ENCODE data around the gene BICDL2. TPM values are rescaled to one million over a fixed set of nuclear protein-coding genes. Genes with fewer than 3 reads are reported as not detected.

Gene BICDL2
- polyA plus RNA-seq, 1 of the 3 experiments (the other 2 are of a cell fraction), result not detected

DNA sequence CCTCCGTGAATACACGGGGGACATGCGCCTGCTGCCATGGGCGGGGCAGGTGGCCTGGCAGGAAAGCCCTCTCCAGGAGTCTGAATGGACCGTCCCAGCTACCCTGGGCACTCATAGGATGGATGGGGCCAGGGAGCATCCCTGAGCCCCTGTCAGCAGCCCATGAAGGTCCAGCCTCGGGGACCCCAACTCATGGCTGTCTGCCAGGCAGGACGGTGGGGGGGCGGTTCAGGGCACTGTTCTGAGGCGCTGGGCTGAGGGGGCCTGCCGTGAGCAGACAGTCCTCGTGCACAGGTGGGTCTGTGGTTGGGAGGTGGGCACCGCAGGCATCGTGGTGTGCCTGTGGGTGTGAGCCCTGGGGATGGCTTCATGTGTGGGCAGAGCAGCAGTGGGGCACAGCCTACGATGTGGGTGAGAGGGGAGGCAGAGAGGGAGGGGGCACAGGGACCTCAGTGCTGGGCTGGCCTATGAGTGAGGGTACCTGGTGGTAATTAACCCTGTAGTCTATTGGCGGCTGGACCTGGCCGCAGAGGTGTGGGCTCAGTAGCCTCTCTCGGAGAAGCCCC is 50.0 kb downstream of the BICDL2 start:
- 72% methylated on average over 6 of the region's 17 CpGs for WGBS (ENCODE audit: low lambda C conversion rate)
- TF ChIP-seq NFIC (IDR thresholded peaks at IDR 0.05; ENCODE audit: borderline replicate concordance) (no peak), TCF12 (IDR thresholded peaks at IDR 0.05) (no peak), FOXJ3 (CRISPR knock-in tag; IDR thresholded peaks at IDR 0.05) (no peak), RFX5 (IDR thresholded peaks at IDR 0.05; ENCODE audit: low read length) (no peak), FOSL2 (IDR thresholded peaks at IDR 0.05; ENCODE audit: borderline replicate concordance, low read depth) (no peak), NRF1 (IDR thresholded peaks at IDR 0.05; ENCODE audit: low read depth, low read length) (no peak), RXRA (IDR thresholded peaks at IDR 0.05; ENCODE audit: borderline replicate concordance, low read depth) (no peak)
- Histone ChIP-seq H2AFZ (ENCODE audit: low read depth) (no peak overlapping the region), H3K79me2 (ENCODE audit: insufficient read depth) (no peaks in the 10 kb centered on the region), H3F3A (replicated peaks; ENCODE audit: insufficient read depth) (peaks cover 10% of the 10 kb centered on the region), H3K4me2 (no peak overlapping the region), H3K4me1 (ENCODE audit: control insufficient read depth in 1 of 2, insufficient read depth in 2 of 2, low read depth in 1 of 2, low read length in 1 of 2) (peaks cover 0 to 14% of the 10 kb centered on the region in 2 experiments; a peak in 1 of 4 replicates), H3K27me3 (ENCODE audit: insufficient read depth) (no peaks in the 10 kb centered on the region), H3K9ac (no peak overlapping the region), H3K27ac (ENCODE audit: low read depth in 2 of 2, low read length in 1 of 2) (no peak overlapping the region), H3K9me2 (no peaks in the 10 kb centered on the region), H3K36me3 (replicated peaks in 1 of 2; ENCODE audit: control insufficient read depth in 1 of 2, insufficient read depth in 2 of 2, low read length in 1 of 2) (no peaks in the 10 kb centered on the region), H4K20me1 (ENCODE audit: insufficient read depth) (no peaks in the 10 kb centered on the region), H3K9me3 (no peaks in the 10 kb centered on the region), H3K4me3 (ENCODE audit: low read depth in 2 of 2, low read length in 1 of 2) (no peak overlapping the region)
- CTCF ChIA-PET, result interaction anchor here (0.7 to 1.5 kb wide), 4 partner anchors 8 to 67 kb away, joined by 3 to 4 read pairs (median 3); no protein-coding TSS in a partner anchor
- POLR2A ChIA-PET, result no interaction called here
- no peak for DNase-seq

DNA sequence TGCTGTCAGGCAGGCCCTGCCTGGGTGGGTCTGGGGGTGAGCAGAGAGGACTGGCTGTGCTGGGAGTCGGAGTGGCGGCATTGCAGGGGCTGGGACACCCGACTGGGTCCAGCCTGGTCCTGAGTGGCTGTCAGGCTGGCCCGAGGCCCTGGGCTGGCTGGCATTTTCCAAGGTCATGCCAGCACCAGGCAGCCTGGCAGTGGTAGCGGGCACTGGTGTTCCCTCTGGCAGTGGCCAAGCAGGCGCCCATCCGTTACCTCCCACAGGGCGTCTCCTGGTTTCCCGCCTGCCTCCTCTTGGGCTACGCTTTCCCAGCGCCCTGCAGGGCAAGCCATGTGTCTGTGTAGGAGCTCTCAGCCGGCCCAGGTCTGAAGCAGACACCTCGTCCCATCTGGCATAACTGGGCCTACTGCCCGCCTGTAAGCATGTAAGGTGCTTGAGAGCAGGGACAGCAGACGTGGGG is 50.8 kb downstream of the BICDL2 start:
- Histone ChIP-seq H3K9ac (no peak overlapping the region), H3K27me3 (ENCODE audit: insufficient read depth) (no peaks in the 10 kb centered on the region), H2AFZ (ENCODE audit: low read depth) (no peak overlapping the region), H3K4me2 (no peak overlapping the region), H3K4me1 (ENCODE audit: control insufficient read depth in 1 of 2, insufficient read depth in 2 of 2, low read depth in 1 of 2, low read length in 1 of 2) (peaks cover 2 to 14% of the 10 kb centered on the region in 2 experiments; a peak in 2 of 4 replicates), H3K4me3 (ENCODE audit: low read depth in 2 of 2, low read length in 1 of 2) (no peak overlapping the region), H3K27ac (ENCODE audit: low read depth in 2 of 2, low read length in 1 of 2) (no peak overlapping the region), H3K9me3 (no peaks in the 10 kb centered on the region), H3F3A (replicated peaks; ENCODE audit: insufficient read depth) (peaks cover 10% of the 10 kb centered on the region), H3K79me2 (ENCODE audit: insufficient read depth) (no peaks in the 10 kb centered on the region), H3K9me2 (no peaks in the 10 kb centered on the region), H3K36me3 (replicated peaks in 1 of 2; ENCODE audit: control insufficient read depth in 1 of 2, insufficient read depth in 2 of 2, low read length in 1 of 2) (no peaks in the 10 kb centered on the region), H4K20me1 (ENCODE audit: insufficient read depth) (no peaks in the 10 kb centered on the region)
- ChIA-PET CTCF (interaction anchor here (0.7 to 2.1 kb wide), 9 partner anchors 9 to 67 kb away, joined by 3 to 9 read pairs (median 3); no protein-coding TSS in a partner anchor), POLR2A (no interaction called here)
- no peak for DNase-seq
- 89% methylated on average over 8 of the region's 15 CpGs for WGBS (ENCODE audit: low lambda C conversion rate)
- TF ChIP-seq, protein P1, sequence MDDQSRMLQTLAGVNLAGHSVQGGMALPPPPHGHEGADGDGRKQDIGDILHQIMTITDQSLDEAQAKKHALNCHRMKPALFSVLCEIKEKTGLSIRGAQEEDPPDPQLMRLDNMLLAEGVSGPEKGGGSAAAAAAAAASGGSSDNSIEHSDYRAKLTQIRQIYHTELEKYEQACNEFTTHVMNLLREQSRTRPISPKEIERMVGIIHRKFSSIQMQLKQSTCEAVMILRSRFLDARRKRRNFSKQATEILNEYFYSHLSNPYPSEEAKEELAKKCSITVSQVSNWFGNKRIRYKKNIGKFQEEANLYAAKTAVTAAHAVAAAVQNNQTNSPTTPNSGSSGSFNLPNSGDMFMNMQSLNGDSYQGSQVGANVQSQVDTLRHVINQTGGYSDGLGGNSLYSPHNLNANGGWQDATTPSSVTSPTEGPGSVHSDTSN (IDR thresholded peaks at IDR 0.05), result no peak
- TF ChIP-seq GATA2 (CRISPR knock-in tag; IDR thresholded peaks at IDR 0.05) (no peak), TAF1 (IDR thresholded peaks at IDR 0.05; ENCODE audit: borderline replicate concordance, low read depth, low read length) (no peak)

DNA sequence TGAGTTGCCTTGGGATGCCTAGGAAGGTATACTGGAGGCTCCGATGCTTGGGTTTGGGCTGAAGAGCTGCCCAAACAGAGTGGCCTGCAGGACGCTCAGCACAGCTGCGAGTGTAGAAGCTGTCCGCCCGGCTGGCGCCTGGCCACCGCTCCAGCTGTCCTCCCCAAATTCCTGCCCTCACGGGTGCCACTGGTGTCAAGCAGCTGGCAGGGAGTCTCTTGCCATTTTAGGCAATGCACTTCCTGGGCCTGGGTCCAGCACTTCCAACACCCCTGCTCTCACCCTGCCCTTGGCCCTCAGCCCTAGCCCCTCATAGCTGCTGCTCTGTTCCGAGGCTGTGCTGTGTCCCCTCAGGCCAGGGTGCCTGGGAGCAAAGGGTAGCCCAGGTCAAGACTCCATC is 51.3 kb downstream of the BICDL2 start:
- no peaks in the 10 kb centered on the region for H3K9me3 ChIP-seq
- ChIA-PET POLR2A (no interaction called here), CTCF (interaction anchor here (0.8 to 2.1 kb wide), 6 partner anchors 14 to 46 kb away, joined by 3 to 9 read pairs (median 4); no protein-coding TSS in a partner anchor)
- no peak overlapping the region for H3K27ac ChIP-seq (ENCODE audit: low read depth in 2 of 2, low read length in 1 of 2)
- H3K4me3 ChIP-seq (ENCODE audit: low read depth in 2 of 2, low read length in 1 of 2), result no peak overlapping the region
- no peak for TF ChIP-seq FOXJ3 (CRISPR knock-in tag; IDR thresholded peaks at IDR 0.05)
- no peak for TF ChIP-seq NRF1 (IDR thresholded peaks at IDR 0.05; ENCODE audit: low read depth, low read length)
- TF ChIP-seq, protein P2, sequence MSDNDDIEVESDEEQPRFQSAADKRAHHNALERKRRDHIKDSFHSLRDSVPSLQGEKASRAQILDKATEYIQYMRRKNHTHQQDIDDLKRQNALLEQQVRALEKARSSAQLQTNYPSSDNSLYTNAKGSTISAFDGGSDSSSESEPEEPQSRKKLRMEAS (IDR thresholded peaks at IDR 0.05; ENCODE audit: low read depth), result no peak
- TF ChIP-seq GATA2 (CRISPR knock-in tag; IDR thresholded peaks at IDR 0.05), result no peak
- no peak for TF ChIP-seq SIN3A (IDR thresholded peaks at IDR 0.05; ENCODE audit: borderline replicate concordance, low read depth, low read length)
- no peak for TF ChIP-seq RAD21 (IDR thresholded peaks at IDR 0.05; ENCODE audit: low read length)
- DNase-seq, result no peak
- H3K79me2 ChIP-seq (ENCODE audit: insufficient read depth), result peaks cover 3% of the 10 kb centered on the region; the same call in 1 of the 2 replicates
- no peaks in the 10 kb centered on the region for H3K27me3 ChIP-seq (ENCODE audit: insufficient read depth)
- no peak overlapping the region for H3K4me2 ChIP-seq
- no peak overlapping the region for H3K9ac ChIP-seq
- no peaks in the 10 kb centered on the region for H3K36me3 ChIP-seq (replicated peaks in 1 of 2; ENCODE audit: control insufficient read depth in 1 of 2, insufficient read depth in 2 of 2, low read length in 1 of 2)
- H3F3A ChIP-seq (replicated peaks; ENCODE audit: insufficient read depth), result peaks cover 10% of the 10 kb centered on the region
- WGBS (ENCODE audit: low lambda C conversion rate), result 50% methylated on average over 2 of the region's 9 CpGs
- peaks cover 4 to 17% of the 10 kb centered on the region in 2 experiments; a peak in 2 of 4 replicates for H3K4me1 ChIP-seq (ENCODE audit: control insufficient read depth in 1 of 2, insufficient read depth in 2 of 2, low read depth in 1 of 2, low read length in 1 of 2)
- H2AFZ ChIP-seq (ENCODE audit: low read depth), result no peak overlapping the region
- no peaks in the 10 kb centered on the region for H4K20me1 ChIP-seq (ENCODE audit: insufficient read depth)
- H3K9me2 ChIP-seq, result no peaks in the 10 kb centered on the region

Data from SK-N-SH (cell line).